ENCODE data around the gene TTC34.

Gene TTC34

DNA sequence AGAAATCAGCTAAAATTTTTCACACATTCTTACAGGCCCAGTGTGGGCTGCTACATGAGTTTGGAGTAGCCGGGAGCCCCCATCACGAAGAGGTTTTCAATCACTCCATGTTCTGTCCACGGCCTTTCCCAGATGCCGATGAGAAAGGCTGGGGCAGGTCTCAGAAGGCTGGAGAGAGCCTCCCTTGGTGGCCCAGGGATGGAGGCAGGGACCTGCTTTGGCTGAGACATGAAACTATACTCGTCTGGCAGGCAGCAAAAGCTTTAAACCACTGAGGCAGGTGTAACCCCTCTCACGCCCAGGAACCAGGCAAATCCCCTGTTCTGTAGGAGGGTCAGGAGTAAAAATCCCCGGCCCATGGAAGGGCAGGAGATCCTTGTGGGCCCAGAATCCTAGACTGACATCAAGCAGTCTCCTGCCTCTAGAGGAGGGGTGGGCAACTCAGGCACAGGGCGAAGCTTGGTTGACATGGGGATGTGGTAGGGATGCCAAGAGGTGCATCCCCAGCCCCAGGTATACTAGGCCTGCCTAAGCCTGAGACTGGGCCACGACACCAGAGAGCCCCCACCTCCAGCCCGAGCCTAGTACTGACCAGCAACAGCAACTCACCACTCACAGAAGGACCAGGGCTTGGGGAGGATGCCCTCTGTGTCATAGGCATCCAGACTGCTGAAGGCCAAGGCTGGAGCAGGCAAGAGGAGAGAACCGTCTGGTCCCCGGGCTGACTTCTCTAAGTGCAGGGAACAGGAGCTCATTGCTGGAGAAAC, 177.7 kb downstream of the TTC34 start:
- DNase-seq = no peak

DNA sequence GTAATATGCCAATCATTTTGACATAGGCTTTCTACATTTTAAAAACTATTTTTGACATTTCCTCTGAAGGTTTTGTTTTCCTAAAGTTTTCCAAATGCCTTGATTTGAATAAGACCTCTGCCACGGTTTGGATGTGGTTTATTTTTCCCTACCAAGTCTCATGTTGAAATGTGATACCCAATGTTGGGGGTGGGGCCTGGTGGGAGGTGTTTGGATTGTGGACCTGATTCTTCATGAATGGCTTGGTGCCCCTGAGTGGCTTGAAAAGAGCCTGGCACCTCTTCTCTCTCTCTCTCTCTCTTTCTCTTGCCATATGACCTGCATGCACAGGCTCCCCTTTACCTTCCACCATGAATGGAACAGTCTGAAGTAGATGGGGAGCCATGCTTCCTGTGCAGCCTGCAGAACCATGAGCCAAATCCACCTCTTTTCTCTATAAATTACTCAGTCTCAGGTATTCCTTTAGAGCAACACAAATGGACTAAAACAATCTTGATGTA, 183.5 kb downstream of the TTC34 start:
- no peak for DNase-seq

DNA sequence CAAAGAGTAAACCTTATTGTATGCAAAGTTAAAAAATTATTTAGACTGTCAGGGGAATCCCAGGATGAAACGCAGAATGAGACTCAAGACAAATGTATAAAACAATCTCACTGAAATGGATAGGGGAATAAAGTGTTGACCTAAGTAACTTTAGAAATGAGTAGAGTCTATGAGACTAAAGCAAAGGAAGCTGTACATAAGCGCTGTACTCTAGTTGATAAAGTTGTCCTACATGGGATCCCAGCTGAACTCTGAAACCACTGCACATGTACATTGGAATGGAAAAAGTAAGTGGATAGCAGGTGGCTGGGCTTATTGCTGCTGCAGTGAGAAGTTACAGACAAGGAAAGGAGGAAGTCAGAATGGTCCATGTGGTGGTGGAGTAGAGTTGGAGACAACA, 187.3 kb downstream of the TTC34 start:
- DNase-seq = no peak

DNA sequence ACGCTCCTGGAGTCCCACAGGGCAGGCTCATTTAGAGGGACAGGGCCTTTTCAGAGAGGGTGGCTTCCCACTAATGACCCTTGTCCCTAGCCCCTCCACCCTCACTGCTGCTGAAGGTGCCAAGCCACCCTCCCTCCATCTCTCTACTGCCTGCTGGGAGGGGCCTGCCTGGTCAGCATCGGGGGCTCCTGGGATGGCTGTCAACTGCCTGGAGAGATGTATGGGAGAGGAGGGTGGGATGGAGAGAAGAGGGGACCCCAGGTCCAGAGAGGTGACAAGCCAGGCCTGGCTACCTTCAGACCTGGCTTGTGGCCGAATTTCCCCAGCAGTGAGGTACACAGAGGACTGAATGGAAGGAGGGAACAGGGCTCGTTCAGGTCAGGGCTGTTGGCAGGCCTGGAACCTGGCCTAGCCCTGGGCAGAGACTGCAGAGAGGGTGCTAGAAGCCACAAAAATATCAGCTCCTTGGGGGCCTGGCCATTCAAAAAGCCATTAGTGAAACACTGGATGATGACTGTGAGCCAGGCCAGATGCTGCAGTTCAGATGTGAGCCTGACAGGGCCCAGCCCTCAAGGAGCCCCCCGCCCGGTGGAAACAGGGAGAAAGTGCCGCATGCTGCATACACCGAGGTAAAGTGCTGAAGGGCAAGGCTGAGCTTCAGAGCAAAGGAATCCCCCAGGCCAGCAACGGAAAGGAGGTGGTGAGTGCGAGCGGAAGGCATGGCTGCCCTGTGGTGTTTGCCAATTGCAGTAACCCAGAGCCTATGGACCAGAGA, 188.7 kb downstream of the TTC34 start:
- no peak for DNase-seq

DNA sequence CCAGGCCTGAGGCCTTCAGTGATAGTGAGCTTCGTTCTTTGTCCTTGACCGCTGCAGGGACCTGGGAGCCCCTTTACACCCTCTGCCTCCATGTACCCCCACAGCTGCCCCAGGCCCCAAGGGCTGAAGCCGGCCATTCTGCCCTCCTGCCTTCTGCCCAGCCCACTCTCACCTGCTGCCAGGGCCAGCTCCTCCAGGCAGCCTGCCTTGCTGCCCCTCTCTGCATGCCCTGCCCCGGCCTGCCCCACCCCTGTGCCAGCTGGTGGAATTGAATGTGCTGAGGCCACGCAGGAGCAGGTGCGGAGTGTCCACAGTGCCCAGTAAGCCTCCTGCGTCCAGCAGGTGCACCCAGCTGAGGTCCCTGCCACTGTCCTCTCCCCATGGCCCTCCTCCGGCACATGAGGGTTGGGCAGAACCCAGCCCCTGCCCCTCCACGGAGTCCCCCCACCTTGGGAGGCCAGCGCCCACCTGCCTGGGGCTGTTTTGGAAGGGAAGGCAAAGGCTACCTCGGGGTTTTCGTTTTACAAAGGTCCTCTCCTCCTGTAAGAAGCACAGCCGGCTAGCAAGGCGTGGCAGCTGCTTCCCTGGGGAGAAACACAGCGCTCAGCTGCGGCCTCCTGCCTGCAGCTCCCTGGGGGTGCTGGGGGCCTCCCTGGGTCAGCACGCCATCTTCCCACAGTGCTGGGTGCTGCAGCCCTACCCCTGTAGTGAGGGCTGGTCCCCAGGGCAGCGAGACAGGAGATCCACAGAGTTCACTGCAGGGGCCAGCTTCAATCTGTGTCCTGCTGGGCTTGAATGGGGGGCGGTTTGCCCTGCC, 189.7 kb downstream of the TTC34 start:
- DNase-seq = peak; percentile 32

DNA sequence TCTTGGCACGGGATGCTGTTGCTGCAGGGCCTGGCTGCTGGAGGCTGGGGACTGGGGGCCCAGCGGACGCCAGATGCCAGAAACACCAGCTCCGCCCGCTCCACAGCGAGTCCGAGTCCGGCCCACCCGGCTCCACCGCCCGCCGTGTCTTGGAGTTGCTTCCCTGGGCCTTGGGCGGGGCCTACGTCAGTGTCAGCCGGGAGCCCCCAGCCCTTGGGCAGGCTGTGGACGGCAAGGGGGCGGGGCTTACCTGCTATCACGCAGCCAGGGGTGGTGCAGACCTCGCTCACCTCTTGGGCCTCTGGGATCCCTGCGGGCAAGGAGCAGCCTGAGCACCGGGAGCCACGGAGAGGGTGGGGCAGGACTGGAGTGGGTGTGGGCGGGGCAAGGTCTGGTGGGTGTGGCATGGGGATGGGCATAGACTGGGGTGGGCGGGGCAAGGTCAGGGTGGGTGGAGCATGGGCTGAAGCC, 190.4 kb downstream of the TTC34 start:
- no peak for DNase-seq

DNA sequence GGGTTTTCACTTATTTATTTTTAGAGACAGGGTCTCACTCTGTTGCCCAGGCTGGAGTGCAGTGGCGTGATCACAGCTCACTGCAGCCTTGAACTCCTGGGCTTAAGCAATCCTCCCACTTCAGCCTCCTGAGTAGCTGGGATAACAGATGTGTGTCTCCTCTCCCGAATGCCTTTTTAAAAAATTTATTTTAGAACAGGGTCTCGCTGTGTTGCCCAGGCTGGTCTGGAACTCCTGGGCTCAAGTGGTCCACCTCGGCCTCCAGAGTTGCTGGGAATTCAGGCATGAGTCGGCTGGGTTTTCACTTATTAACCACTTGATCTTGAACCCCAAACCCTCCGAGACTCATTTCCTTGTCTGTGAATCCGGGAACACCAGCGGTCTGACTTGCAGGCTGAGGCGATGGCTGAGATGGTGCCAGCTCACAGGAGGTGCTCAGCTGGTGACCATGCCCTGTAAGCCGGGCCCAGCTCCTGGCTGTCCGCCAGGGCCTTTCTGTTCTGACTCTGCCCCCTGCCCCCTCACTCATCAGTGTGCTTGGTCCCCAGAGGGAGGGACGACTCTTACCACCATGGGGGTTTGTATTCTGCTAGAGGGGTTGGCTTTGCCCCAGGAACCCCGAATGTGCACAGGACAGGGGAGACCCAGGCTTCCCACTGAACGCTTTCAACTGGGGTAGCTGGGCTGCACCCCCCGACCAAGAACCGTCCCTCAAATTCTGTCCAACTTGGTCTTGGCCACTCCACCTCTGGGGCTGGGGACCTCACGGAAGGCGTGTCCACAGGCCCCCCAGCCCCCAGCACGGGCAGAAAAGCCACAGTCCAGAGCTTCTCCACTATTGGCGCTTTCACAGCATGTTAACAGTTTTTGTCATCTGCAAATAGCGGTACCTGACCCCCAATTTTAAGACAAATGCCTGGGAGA, 191.2 kb downstream of the TTC34 start:
- DNase-seq = no peak

DNA sequence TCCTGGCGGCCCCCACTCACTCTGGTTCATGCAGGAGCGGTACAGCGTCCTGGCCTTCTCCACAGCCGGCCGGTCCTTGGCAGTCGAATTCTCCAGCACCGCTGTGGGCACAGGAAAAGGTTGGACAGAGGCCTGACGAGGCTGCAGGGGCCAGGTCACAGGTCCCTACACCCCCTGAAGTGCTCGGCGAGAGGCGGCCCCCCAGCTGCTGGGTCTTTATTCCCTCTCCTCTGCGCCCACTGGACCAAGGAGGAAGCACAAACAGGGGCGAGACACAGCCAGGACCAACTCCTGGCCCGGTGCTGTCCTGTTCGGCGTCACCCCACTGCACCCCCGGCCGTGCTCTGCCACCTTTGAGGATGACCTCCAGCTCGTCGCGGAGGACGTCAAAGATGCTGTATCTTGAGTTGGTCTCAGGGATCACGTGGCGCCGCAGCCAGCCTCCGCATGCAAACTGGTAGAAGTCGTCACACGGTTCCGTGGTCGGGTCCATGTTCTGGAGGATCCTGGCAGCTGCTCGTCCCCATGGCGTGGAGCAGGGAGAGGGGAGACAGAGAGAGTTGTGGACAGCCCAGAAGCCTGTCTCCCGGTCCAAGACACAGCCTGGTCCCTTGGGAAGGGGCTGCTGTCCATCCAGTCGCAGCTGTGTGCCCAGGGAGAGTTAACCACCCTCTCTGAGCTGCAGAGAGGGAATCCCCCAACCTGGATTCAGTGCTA, 192.0 kb downstream of the TTC34 start:
- no peak for DNase-seq

DNA sequence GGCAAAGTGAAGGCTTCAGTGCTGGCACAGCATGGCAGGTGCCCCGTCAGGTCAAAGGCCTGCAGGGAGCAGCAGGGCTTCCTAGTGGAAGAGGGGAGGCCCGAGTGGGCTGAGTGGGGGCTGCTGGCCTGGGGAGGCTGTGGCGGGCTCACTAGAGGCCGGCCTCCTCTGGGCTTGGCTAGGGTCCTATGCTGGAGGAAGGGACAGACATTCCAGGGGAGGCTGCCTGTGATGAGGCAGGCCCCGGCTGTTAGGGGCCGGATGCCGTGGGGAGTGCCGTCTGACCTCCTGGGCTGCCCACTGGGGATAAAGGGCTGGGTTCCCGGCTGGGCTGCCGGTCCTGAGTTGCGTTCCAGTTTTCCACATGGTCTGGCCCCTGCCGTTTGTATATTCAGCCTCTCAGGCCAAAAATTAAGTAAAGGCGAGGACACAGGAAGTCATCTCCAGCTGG, 193.8 kb downstream of the TTC34 start:
- DNase-seq = no peak

DNA sequence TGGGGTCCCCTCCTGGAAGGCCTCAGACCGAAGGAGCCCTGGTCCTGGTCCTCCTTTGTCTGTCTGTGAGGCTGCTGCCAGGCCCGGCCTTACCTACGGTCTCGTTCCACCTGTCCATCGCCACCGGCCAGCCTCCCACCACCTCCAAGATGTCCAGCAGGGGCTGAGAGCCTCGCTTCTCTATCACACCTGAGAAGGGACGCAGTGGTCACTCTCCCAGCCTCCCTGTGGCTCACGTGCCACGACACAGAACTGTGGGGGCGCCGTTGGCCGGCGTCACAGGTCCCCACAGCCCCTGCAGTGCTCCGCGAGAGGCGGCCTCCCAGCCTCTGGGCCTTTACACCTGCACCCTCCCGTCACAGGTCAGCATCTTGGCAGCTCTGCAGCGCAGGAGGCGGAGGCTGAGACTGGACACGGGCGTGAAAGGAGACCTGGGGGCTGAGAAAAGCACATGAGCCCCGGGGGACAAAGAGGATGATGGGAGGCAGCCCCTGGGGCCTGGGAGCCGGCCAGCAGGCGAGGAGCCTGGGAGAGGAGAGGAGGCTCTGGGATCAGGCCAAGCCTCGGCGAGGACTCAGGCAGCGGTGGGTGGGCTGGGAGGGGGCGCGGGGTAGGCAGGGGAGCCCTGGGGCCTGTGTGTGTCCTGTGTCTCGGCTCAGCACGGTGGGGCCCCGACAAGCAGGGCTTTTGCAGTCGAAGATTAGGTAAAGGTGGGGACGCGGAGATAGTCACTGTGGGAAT, 194.4 kb downstream of the TTC34 start:
- no peak for DNase-seq

DNA sequence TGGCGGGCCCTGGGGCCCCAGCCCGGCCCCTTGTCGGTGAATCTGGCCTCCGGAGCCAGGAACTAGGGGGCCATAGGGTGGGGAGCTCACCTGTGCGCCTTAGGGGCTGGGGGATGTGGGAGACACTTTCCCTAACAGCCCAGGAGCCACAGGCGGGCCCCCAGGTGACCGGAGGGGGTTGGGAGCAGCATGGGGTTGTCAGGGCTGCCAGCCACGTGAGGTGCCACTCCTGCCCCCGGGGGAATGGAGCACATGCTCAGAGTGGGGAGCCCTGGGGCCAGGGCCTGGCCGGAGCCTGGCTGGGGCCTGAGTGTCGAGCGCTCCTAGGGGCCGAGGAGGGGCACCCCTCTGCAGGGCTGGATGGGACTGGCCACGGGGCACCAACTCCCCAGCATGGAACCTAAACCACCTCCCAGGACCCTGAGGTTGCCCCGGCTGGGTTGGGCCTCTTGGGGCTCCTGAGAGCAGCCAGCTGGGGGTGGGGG, 195.1 kb downstream of the TTC34 start:
- no peak for DNase-seq

DNA sequence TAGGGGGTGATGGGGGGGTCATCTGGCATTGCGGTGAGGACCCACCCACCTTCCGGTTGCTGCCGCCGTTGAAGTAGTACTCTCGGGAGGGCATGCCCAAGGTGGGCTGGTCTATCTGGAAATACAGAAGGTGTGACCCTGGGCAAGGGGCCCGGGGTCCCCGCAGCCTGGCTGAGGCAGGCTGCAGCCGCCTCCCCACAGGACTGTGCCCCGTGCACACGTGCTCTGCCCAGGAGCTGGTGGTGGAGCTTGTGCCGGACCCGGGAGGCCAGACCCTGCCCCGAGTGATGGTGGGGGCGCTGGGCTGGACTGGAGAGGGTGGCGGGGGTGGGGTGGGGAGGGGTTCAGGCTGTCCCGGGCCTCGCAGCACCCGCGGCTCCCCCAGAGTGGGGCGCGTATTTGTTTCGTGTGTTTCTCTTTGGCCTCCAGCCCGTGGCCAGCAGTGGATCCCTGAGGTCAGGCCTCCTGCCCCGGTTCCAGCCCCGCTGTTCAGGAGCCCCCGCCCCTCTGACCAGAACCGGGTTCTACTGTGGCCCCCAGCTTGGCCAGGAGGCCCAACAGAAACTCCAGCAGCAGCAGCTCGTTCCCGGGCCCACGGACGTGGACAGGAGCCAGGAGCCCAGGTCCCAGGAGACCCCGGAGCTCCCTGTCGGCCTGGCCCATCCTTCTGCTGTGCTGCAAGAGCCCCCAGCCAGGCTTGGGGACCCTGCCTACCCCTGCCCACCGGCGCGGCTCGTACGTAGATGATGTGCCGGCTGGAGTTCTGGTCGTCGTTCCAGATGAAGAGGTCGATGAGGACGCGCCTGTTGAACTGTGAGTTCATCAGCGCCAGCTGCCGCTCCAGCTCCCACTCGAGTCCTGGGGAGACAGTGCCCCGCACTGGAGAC, 195.7 kb downstream of the TTC34 start:
- DNase-seq = no peak

DNA sequence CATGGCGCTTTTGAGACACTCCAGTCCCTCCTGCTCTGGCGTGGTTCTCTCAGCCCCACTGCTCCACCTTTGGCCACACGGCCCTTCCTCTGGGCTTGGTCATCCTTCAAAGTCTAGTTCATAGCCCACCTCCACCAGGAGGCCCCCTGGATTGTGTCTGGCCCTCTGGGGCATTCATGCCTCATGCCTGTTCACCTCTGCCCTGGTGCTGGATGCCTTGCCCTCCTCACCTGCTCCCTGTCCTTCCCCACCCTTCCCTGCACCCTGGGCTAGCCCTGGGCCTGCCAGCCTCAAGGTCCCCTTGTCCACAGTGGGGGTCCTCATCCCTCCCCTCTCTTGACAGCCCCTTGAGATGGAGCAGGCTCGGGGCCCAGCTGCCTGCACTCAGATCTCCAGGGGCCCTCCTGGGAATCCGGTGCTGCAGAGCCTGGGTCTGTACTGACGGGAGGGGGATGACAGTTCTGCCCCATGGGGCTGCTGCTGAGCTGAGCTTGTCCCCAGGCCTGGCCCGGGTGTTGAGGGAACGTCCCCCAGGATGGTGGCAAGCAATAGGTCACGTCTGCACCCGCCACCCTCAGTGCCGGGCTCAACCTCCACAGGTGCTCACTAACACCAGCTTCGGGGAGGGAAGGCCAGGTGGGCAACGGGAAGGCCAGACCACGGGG, 196.5 kb downstream of the TTC34 start:
- no peak for DNase-seq

DNA sequence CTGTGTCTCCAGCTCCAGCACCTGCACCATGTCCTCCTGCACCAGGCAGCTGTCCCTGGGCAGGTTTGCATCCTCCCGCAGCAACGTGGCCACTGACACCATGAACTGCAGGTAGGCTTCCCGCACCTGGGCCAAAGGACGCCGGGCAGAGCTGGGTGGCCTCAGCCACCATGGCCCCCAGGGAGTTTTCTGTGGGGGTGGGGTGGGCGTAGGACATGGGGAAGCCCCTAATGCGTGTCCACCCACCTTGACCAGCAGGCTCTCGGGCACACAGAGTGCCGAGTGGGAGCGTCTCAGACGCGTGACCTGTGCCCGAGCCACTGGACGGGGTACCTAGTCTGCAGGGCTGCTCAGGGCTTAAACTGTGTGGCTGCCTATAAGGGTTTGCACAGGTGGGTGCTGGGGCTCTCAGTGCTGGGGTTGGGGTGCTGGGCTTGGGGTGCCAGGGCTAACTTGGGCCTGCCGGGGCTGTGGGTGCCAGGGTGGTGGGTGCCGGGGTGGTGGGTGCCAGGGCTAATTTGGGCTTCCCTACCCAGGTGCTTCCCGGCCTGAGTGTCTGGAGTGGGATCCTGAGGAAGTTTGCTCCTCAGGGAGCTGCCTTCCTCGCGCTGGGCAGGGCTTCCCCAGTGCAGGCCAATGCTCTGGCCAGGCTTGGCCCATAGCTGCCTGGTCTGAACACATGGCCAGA, 197.2 kb downstream of the TTC34 start:
- no peak for DNase-seq

DNA sequence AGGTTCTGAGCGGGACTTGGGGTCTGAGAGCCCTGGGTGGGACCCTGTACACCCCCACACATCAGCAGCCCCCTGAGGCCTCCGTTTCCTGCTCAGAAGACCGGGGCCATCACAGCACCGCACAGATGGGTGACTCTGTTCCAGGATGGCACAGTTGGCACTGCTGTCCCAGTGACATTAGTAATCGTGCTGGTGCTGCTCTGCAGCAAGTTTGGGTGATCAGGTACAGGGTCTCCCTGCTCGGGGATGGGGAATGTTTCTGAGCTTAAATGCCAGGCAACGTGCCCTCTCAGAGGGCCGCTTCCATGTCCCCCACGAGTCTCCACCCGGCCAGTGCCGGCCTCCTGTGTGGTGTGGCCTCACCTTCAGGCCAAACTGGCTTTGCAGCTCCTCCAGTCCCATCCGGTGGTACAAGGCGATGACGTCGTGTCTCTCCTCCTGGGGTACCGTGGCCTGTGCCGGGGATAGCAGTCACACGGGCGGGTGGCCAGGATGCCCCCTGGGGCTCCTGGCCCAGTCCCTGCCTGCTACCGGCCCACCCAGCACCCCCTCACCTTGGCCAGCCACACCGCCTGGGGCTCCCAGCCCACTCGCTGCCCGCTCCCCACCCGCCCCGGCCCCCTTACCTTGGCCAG, 197.9 kb downstream of the TTC34 start:
- no peak for DNase-seq

DNA sequence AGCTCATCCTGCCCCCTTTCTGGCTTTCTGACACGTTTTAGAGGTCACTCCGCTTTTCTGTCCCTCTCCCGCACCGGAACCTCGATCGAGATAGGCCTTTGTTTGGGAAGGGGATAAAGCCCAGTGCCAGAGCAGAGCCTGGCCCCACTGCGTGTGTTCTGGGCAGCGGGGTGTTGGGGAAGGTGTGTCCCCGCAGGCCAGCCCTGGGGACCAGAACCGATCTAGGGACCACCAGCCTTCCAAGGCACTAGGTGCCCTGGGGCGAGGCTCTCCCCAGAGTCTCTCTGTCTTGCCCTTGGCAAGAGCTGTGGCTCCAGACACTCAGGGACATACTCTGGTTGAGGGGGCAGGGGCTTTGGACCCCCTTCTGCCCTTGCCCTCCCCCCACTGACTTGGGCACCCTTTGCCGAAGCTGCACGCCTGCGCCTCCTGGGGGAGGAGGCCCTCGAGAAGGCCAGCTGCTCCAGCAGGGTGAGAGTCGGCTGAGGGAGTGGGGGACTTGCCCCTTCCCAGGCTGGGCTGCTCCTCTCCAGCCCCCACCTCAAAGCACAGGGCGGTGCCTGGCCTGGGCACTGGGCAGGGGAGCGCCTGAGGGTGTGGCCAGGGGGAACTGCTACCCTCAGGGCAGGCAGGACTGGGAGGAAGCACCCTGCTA, 198.5 kb downstream of the TTC34 start:
- no peak for DNase-seq

DNA sequence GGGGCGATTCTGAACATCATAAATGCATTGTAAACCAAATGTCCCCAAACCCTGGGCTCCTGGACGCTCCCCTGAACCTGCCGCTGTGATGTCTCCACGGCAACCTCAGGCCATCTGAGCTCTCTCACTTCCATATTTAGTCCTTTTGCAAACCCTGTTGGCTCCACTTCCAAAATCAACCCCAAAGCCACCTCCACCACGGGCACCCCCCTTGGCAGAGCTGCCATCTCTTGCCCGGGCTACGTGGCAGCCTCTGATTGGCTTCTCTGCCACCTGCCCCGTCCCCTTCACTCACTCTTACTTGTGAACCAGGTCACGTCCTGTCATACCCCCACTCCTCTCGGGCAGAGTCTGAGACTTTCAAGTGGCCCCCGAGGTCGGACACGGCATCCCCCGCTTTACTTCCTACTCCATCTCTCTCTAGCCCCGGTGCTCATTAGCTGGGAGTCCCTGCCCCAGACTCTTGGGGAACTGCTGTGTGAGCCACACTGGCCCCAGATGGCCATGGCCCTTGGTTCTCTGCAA, 199.1 kb downstream of the TTC34 start:
- no peak for DNase-seq

All from NCI-H1436 (cell line).